ENCODE measurements around the gene KLK5.
"Not testable (repeated sequence)": the region's sequence is repeated elsewhere in the genome, so short reads cannot be mapped to it uniquely, and the experiment has no call there.

Gene KLK5

GRCh38 chr19:50902640-50903039, 50.2 kb downstream of the KLK5 start:
- H3K4me3 ChIP-seq (ENCODE audit: low read length), result no peak overlapping the region
- no peak for TF ChIP-seq CTCF (IDR thresholded peaks at IDR 0.05; ENCODE audit: insufficient read depth, low read depth, low read length, missing control alignments)
- no peak for DNase-seq (ENCODE audit: low read depth)

DNA sequence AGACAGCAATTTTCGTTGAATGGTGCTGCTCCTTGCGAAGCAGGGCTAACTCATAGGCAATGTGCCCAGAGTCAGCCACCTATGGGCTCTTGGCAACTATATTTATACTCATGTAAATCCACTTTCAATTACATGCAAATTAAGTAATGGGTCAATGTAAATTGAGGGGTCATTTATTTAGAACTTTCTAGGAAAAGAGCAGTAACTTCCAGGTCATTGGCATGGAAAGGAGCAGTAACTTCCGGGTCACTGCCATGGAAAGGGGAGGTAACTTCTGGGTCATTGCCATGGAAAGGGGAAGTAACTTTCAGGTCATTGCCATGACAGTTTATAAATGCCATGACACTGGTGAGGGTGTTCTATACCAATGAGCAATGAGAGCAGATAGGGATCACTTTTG, 53.3 kb downstream of the KLK5 start:
- TF ChIP-seq CTCF (IDR thresholded peaks at IDR 0.05; ENCODE audit: insufficient read depth, low read depth, low read length, missing control alignments), result no peak
- DNase-seq (ENCODE audit: low read depth), result no peak
- H3K4me3 ChIP-seq (ENCODE audit: low read length), result no peak overlapping the region

- H3K4me3 ChIP-seq (ENCODE audit: low read length), result no peak overlapping the region
- no peak for DNase-seq (ENCODE audit: low read depth)
- TF ChIP-seq CTCF (IDR thresholded peaks at IDR 0.05; ENCODE audit: insufficient read depth, low read depth, low read length, missing control alignments), result no peak
Measured at GRCh38 chr19:50898018-50898417, 54.8 kb downstream of the KLK5 start.

DNA sequence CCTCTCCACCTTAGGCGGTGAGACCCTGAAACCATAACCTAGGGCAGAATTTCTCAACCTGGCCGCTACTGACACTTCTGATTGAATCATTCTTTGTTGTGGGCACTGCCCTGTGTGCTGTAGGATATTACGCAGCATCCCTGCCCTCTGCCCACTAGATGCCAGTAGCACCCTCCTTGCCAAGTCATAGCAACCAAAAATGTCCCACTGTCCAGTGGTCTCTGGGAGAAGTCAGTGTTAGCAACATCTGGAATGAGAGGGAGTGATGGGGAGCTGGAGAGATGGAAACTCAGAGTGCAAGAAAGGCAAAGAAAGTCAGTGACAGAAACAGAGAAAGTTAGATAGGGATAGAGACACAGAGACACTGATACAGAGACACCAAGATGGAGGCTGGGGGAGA, 55.2 kb downstream of the KLK5 start:
- DNase-seq (ENCODE audit: low read depth), result no peak
- TF ChIP-seq CTCF (IDR thresholded peaks at IDR 0.05; ENCODE audit: insufficient read depth, low read depth, low read length, missing control alignments), result no peak
- no peak overlapping the region for H3K4me3 ChIP-seq (ENCODE audit: low read length)

- DNase-seq (ENCODE audit: low read depth), result no peak
- no peak overlapping the region for H3K4me3 ChIP-seq (ENCODE audit: low read length)
- no peak for TF ChIP-seq CTCF (IDR thresholded peaks at IDR 0.05; ENCODE audit: insufficient read depth, low read depth, low read length, missing control alignments)
Measured at GRCh38 chr19:50897191-50897607, 55.6 kb downstream of the KLK5 start.

- no peak for TF ChIP-seq CTCF (IDR thresholded peaks at IDR 0.05; ENCODE audit: insufficient read depth, low read depth, low read length, missing control alignments)
- no peak overlapping the region for H3K4me3 ChIP-seq (ENCODE audit: low read length)
- peak; percentile 57 for DNase-seq (ENCODE audit: low read depth)
Measured at GRCh38 chr19:50896591-50897190, 56.1 kb downstream of the KLK5 start.

- DNase-seq (ENCODE audit: low read depth), result not testable (repeated sequence)
Measured at GRCh38 chr19:50896089-50896590, 56.7 kb downstream of the KLK5 start.

More at GRCh38 chr19:50896089-50896590, 56.7 kb downstream of the KLK5 start:
- H3K4me3 ChIP-seq (ENCODE audit: low read length), result not testable (repeated sequence)

Data from epithelial cell of esophagus (primary cell).